HG03342 (cell line): ENCODE measurements around the gene PPCDC.
A peak's percentile ranks its signal among the peaks of the same experiment; 100 is the strongest.

Experiments used
- ATAC-seq: cut with Tn5 transposase; IDR thresholded peaks from one replicate; pipeline ENCODE4 v1.9.1; 2021; ENCODE audit warnings: mild to moderate bottlenecking, moderate library complexity; ENCODE audit not compliant: unreplicated experiment

Gene PPCDC

GRCh38 chr15:75023181-75023871 is at the start of gene PPCDC:
Gene PPCDC (plus strand): TSS chr15:75023590. CDS start chr15:75028319, 4,729 bp downstream.
- ATAC-seq = peak; percentile 93

- no peak for ATAC-seq
These were observed 47.2 kb upstream of the PPCDC start for GRCh38 chr15:74976159-74976558.

GRCh38 chr15:74977599-74977998 is 45.8 kb upstream of the PPCDC start:
- no peak for ATAC-seq

- ATAC-seq = no peak
These were observed 45.3 kb upstream of the PPCDC start for GRCh38 chr15:74978077-74978476.

- ATAC-seq = no peak
These were observed 44.9 kb upstream of the PPCDC start for GRCh38 chr15:74978503-74978902.

- ATAC-seq = no peak
These were observed 41.2 kb upstream of the PPCDC start for GRCh38 chr15:74982183-74982582.

- peak; percentile 52 for ATAC-seq
These were observed 39.6 kb upstream of the PPCDC start for GRCh38 chr15:74983725-74984231.

- ATAC-seq = no peak
These were observed 35.2 kb upstream of the PPCDC start for GRCh38 chr15:74988007-74988800.

GRCh38 chr15:74989527-74989926 is 33.9 kb upstream of the PPCDC start:
- ATAC-seq = no peak

GRCh38 chr15:74992619-74993018 is 30.8 kb upstream of the PPCDC start:
- ATAC-seq = no peak

GRCh38 chr15:74994236-74994635 is 29.2 kb upstream of the PPCDC start:
- ATAC-seq = no peak

GRCh38 chr15:74994685-74995084 is 28.7 kb upstream of the PPCDC start:
- no peak for ATAC-seq

GRCh38 chr15:74995182-74995778 is 28.1 kb upstream of the PPCDC start, which contains the start of gene SCAMP5:
Gene SCAMP5 (plus strand): TSS chr15:74995563. CDS start chr15:75011840, 16,277 bp downstream.
- peak; percentile 65 for ATAC-seq

- no peak for ATAC-seq
These were observed 27.3 kb upstream of the PPCDC start for GRCh38 chr15:74995779-74996765.

- ATAC-seq = no peak
These were observed 26.2 kb upstream of the PPCDC start for GRCh38 chr15:74997141-74997540.

- ATAC-seq = no peak
These were observed 25.8 kb upstream of the PPCDC start for GRCh38 chr15:74997543-74997942.

- ATAC-seq = no peak
These were observed 22.1 kb upstream of the PPCDC start for GRCh38 chr15:75001310-75001709.

- ATAC-seq = no peak
These were observed 21.0 kb upstream of the PPCDC start for GRCh38 chr15:75002398-75002797.

GRCh38 chr15:75007216-75007615 is 16.2 kb upstream of the PPCDC start:
- ATAC-seq = no peak

- peak; percentile 42 for ATAC-seq
These were observed 15.2 kb upstream of the PPCDC start for GRCh38 chr15:75008221-75008625.
